Upper lobe of left lung (tissue), 6 donors: ENCODE data around the gene CCDC7. TPM values are rescaled to one million over a fixed set of nuclear protein-coding genes. Genes with fewer than 3 reads are reported as not detected.
"Not testable (repeated sequence)": the region's sequence is repeated elsewhere in the genome, so short reads cannot be mapped to it uniquely, and the experiment has no call there.

Source experiments
- ATAC-seq, 2 donors: fragments of 200-7000 bp; cut with Tn5 transposase; one replicate each; pipeline ENCODE4 v1.9.1; 2022; ENCODE audit warnings: mild to moderate bottlenecking in 2 of 2, moderate library complexity in 2 of 2; ENCODE audit not compliant: low FRiP score in 2 of 2
- DNase-seq, 2 donors: peaks; one replicate each; pipeline ENCODE4 v3.0.0-alpha.2; 2019 to 2020
- H3K27ac ChIP-seq, 4 donors: fragments of 200-600 bp; sonication (generic); one replicate each; pipeline ENCODE4 v1.5.1; 2016 to 2019
- H3K27me3 ChIP-seq, 4 donors: fragments of 200-600 bp; sonication (generic); one replicate each; pipeline ENCODE4 v1.5.1; 2017 to 2019
- H3K36me3 ChIP-seq, 4 donors: fragments of 200-600 bp; sonication (generic); one replicate each; pipeline ENCODE4 v1.5.1; 2016 to 2019
- H3K4me1 ChIP-seq, 4 donors: fragments of 200-600 bp; sonication (generic); one replicate each; pipeline ENCODE4 v1.5.1; 2018 to 2019
- H3K4me3 ChIP-seq, 4 donors: fragments of 200-600 bp; sonication (generic); one replicate each; pipeline ENCODE4 v1.5.1; 2017 to 2019; ENCODE audit warnings: mild to moderate bottlenecking in 2 of 4, moderate library complexity in 1 of 4
- H3K9me3 ChIP-seq, 4 donors: fragments of 200-600 bp; sonication (generic); one replicate each; pipeline ENCODE4 v1.5.1; 2018 to 2019
- EP300 ChIP-seq, 4 donors: sonication (generic); formaldehyde crosslinking; IDR thresholded peaks; one replicate each; pipeline ENCODE4 v1.5.1; 2017; ENCODE audit warnings: antibody characterized with exemption in 4 of 4, control low read depth in 2 of 4
- POLR2A ChIP-seq, 4 donors: fragments of 450-650 bp; IDR thresholded peaks; one replicate each; pipeline ENCODE4 v1.5.1; 2016 to 2017; ENCODE audit warnings: antibody characterized with exemption in 4 of 4, mild to moderate bottlenecking in 2 of 4
- POLR2AphosphoS5 ChIP-seq, 2 donors: sonication (generic); formaldehyde crosslinking; IDR thresholded peaks; one replicate each; pipeline ENCODE4 v1.5.1; 2017; ENCODE audit warnings: antibody characterized with exemption in 2 of 2
- WGBS, 2 donors: methylation state at CpG; one replicate each; pipeline ENCODE4 v1.1.5; 2017 to 2018; 5-methylcytosine and 5-hydroxymethylcytosine counted together
- total RNA-seq, 6 donors: library from RNA; depleted of rRNA in 4 of 6; stranded (reverse); fragments of >200 nt in 4 of 6; gene quantifications; one replicate each; pipeline versions ENCODE4 v1.1.0 to v1.2.1, GENCODE V29; 2016 to 2021
- TF ChIP-seq, protein P1 (sequence below), 6 experiments: fragments of 450-650 bp in 4 of 6; fragments of 200-600 bp in 2 of 6; sonication (generic) in 2 of 6; IDR thresholded peaks; one replicate each; pipeline ENCODE4 v1.5.1; 2016 to 2019; ENCODE audit warnings: antibody characterized with exemption in 6 of 6
- donor health status: DM: no; HTN: no; CAD: no; lungs with moderate emphysema.
- donor health status: DM: no; HTN: yes; CAD: no; lungs with severe emphysema.

Gene CCDC7
- total RNA-seq, 6 donors from 2014 or later, result 6.4 to 39.8 (median 18.0) TPM

DNA sequence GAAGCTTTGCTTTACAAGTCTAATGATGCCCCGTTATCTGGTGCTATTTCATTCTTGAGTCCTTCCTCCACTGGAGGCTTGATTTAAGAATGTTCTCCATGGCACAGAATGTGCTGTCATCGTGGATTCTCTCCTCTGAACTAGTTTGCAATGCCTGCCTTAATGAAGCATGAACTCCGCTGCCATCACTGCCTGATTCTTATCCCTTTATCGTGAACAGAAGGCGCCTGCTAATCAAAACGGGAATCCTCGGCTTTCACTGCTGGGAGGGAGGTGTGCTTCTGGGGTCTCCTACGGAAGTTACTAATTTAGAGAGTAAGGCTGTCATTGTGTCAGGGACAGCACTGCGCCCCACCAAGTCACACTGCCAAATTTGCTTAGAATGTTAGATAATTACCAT lies 455.9 kb downstream of the CCDC7 start:
- Histone ChIP-seq H3K4me1 (no peaks in the 10 kb centered on the region), H3K4me3 (no peak overlapping the region), H3K27me3 (no peaks in the 10 kb centered on the region), H3K9me3 (no peaks in the 10 kb centered on the region), H3K36me3 (peaks cover 0 to 74% (median 8%) of the 10 kb centered on the region in 4 donors), H3K27ac (no peak overlapping the region)
- ATAC-seq (no peak), DNase-seq (no peak)
- TF ChIP-seq, protein P1, sequence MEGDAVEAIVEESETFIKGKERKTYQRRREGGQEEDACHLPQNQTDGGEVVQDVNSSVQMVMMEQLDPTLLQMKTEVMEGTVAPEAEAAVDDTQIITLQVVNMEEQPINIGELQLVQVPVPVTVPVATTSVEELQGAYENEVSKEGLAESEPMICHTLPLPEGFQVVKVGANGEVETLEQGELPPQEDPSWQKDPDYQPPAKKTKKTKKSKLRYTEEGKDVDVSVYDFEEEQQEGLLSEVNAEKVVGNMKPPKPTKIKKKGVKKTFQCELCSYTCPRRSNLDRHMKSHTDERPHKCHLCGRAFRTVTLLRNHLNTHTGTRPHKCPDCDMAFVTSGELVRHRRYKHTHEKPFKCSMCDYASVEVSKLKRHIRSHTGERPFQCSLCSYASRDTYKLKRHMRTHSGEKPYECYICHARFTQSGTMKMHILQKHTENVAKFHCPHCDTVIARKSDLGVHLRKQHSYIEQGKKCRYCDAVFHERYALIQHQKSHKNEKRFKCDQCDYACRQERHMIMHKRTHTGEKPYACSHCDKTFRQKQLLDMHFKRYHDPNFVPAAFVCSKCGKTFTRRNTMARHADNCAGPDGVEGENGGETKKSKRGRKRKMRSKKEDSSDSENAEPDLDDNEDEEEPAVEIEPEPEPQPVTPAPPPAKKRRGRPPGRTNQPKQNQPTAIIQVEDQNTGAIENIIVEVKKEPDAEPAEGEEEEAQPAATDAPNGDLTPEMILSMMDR (IDR thresholded peaks at IDR 0.05), result no peak
- TF ChIP-seq POLR2AphosphoS5 (IDR thresholded peaks at IDR 0.05), result no peak
- no peak for TF ChIP-seq POLR2A (IDR thresholded peaks at IDR 0.05)
- no peak for TF ChIP-seq EP300 (IDR thresholded peaks at IDR 0.05)
- WGBS, 2 donors, result 92 to 95% methylated on average over 9 of the region's 9 CpGs

DNA sequence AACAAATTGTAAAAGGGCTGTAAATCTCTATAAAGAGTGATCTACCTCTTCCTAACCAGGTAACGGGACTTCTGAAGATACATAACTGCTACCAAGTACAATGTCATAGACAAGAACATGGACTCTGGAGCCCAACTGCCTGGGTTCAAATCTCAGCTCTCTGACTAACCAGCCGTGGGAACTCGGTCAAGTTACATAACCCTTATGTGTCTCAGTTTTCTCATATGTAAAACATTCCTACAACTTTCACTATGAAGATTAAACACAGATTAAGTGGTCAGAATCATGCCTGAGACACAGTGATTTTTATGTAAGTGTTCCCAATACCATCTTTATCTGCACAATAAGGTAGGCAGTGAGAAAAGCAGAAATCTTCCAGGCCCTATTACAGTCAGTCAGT lies 459.5 kb downstream of the CCDC7 start:
- H3K4me1 ChIP-seq, result no peaks in the 10 kb centered on the region
- no peak overlapping the region for H3K4me3 ChIP-seq
- H3K36me3 ChIP-seq, result peaks cover 0 to 83% (median 21%) of the 10 kb centered on the region in 4 donors
- no peaks in the 10 kb centered on the region for H3K27me3 ChIP-seq
- WGBS, 2 donors, result 81 to 92% methylated on average over 3 of the region's 3 CpGs
- H3K9me3 ChIP-seq, result no peaks in the 10 kb centered on the region
- ATAC-seq (no peak), DNase-seq (no peak)
- no peak overlapping the region for H3K27ac ChIP-seq
- TF ChIP-seq, protein P1 (IDR thresholded peaks at IDR 0.05), result no peak
- TF ChIP-seq POLR2A (IDR thresholded peaks at IDR 0.05) (no peak), EP300 (IDR thresholded peaks at IDR 0.05) (no peak), POLR2AphosphoS5 (IDR thresholded peaks at IDR 0.05) (no peak)

DNA sequence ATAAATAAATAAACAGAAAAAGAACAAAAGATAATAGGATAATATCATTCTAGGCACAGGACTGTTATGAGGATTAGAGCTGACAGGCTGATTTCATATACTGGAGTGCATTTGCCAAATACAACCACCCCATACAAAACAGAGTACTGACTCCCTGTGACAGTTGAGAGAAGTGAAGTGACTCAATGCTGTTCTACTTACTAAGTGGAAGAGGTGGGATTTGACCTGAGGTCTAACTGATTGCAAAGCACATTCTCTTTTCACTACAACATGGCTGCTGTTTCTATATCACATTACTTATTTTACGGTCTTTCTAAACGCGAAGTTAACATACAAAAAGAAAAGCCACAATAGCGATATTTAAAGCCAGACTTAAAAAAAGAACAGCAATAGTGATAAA lies 460.7 kb downstream of the CCDC7 start:
- Histone ChIP-seq H3K27ac (no peak overlapping the region), H3K4me1 (peaks cover 0 to 2% (median 0%) of the 10 kb centered on the region in 4 donors), H3K27me3 (no peaks in the 10 kb centered on the region), H3K4me3 (no peak overlapping the region), H3K36me3 (peaks cover under 1 to 92% (median 21%) of the 10 kb centered on the region in 4 donors), H3K9me3 (no peaks in the 10 kb centered on the region)
- no peak for DNase-seq
- ATAC-seq, result no peak
- 83 to 96% methylated on average over 4 of the region's 4 CpGs for WGBS, 2 donors
- no peak for TF ChIP-seq POLR2A (IDR thresholded peaks at IDR 0.05)
- TF ChIP-seq, protein P1 (IDR thresholded peaks at IDR 0.05), result no peak
- TF ChIP-seq POLR2AphosphoS5 (IDR thresholded peaks at IDR 0.05), result no peak

DNA sequence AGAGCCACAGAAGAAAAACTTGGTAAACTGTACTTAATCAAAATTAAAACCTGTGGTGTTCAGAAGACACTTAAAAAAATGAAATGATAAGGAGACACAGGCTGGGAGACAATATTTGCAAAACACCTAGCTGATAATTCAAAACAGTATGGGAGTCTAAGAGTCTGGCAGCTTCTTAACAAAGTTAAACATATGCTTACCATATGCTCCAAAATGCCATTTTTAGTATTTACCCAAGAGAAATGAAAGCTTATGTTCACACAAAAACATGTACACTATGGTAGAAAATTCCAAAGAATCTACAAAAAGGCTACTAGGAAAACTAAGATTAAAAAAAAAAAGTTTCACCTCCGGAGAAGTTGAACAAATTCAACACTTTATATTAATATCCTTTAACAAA lies 463.5 kb downstream of the CCDC7 start:
- H3K4me1 ChIP-seq, result peaks cover 0 to 3% (median 0%) of the 10 kb centered on the region in 4 donors
- ATAC-seq (no peak), DNase-seq (no peak)
- H3K27me3 ChIP-seq, result no peaks in the 10 kb centered on the region
- WGBS, 2 donors, result 90 to 96% methylated on average over 1 of the region's 1 CpG
- H3K27ac ChIP-seq, result no peak overlapping the region
- peaks cover 6 to 90% (median 25%) of the 10 kb centered on the region in 4 donors for H3K36me3 ChIP-seq
- TF ChIP-seq, protein P1 (IDR thresholded peaks at IDR 0.05), result no peak
- TF ChIP-seq POLR2A (IDR thresholded peaks at IDR 0.05), result no peak
- TF ChIP-seq EP300 (IDR thresholded peaks at IDR 0.05), result no peak
- no peak for TF ChIP-seq POLR2AphosphoS5 (IDR thresholded peaks at IDR 0.05)
- no peak overlapping the region for H3K4me3 ChIP-seq
- H3K9me3 ChIP-seq, result no peaks in the 10 kb centered on the region

DNA sequence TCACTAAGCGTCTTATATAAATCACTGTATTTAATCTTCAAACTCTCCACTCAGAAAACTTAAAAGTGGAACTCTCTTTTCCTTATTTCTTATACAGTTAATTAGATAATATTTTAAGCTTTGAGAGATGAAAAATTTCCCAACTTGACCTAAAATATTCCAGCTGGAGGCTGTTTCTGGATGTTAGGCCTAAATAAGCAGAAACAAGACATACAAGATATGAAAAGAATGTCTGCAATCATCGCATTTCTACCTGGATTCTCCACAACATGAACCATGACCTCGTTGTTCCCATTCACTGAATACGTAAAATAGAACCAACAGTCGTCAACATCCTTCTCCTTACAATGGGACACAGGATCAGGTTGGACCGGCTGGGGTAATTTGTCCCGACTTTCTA lies 464.0 kb downstream of the CCDC7 start:
- H3K4me3 ChIP-seq, H3K27me3 ChIP-seq, ATAC-seq, DNase-seq, H3K27ac ChIP-seq, H3K9me3 ChIP-seq, H3K4me1 ChIP-seq: not testable (repeated sequence)
- 84 to 85% methylated on average over 7 of the region's 7 CpGs for WGBS, 2 donors
- peaks cover 6 to 89% (median 26%) of the 10 kb centered on the region in 4 donors for H3K36me3 ChIP-seq
